ENCODE results near the gene HOXB7. TPM values are rescaled to one million over a fixed set of nuclear protein-coding genes. Genes with fewer than 3 reads are reported as not detected.

HOXB7 gene
- 0.20 TPM for polyA plus RNA-seq (2013, experiment 1 of 2)
- polyA plus RNA-seq (2013, experiment 2 of 2) = 1.1 TPM

GRCh38 chr17:48610282-48611211 is at the start of gene HOXB7:
Gene HOXB7 (minus strand): TSS chr17:48611017. CDS start chr17:48610918, 99 bp downstream.
- 2% methylated on average over 75 of the region's 79 CpGs for WGBS
- peak within 1 kb of the TSS; percentile 26 for H3K4me3 ChIP-seq (ENCODE audit: low read length)
- H3K4me1 ChIP-seq (ENCODE audit: insufficient read depth, low read length) = peaks cover 2% of the 10 kb centered on the region
- H3K27me3 ChIP-seq (ENCODE audit: insufficient read depth, low read length) = peaks cover 100% of the 10 kb centered on the region
- no peaks in the 10 kb centered on the region for H3K36me3 ChIP-seq (ENCODE audit: insufficient read depth, low read length)
- H3K9me3 ChIP-seq (ENCODE audit: insufficient read depth, low read depth, low read length) = no peaks in the 10 kb centered on the region
- no peak within 1 kb of the TSS; the same call in 1 of the 2 replicates for H3K9ac ChIP-seq (ENCODE audit: low read depth, low read length)
- H3K27ac ChIP-seq (ENCODE audit: low read depth, low read length) = no peak within 1 kb of the TSS

GRCh38 chr17:48655913-48656312 is 45.1 kb upstream of the HOXB7 start:
- H3K4me1 ChIP-seq (ENCODE audit: insufficient read depth, low read length) = no peaks in the 10 kb centered on the region
- H3K36me3 ChIP-seq (ENCODE audit: insufficient read depth, low read length) = no peaks in the 10 kb centered on the region
- no peak overlapping the region for H3K9ac ChIP-seq (ENCODE audit: low read depth, low read length)
- H3K9me3 ChIP-seq (ENCODE audit: insufficient read depth, low read depth, low read length) = no peaks in the 10 kb centered on the region
- H3K27me3 ChIP-seq (ENCODE audit: insufficient read depth, low read length) = peaks cover 72% of the 10 kb centered on the region
- H3K4me3 ChIP-seq (ENCODE audit: low read length) = no peak overlapping the region
- H3K27ac ChIP-seq (ENCODE audit: low read depth, low read length) = no peak overlapping the region

- WGBS = no CpG with 5 or more reads among the region's 1 CpG
- Histone ChIP-seq H3K9me3 (ENCODE audit: insufficient read depth, low read depth, low read length) (no peaks in the 10 kb centered on the region), H3K27me3 (ENCODE audit: insufficient read depth, low read length) (peaks cover 84% of the 10 kb centered on the region)
Measured at GRCh38 chr17:48649741-48650140, 38.9 kb upstream of the HOXB7 start.

DNA sequence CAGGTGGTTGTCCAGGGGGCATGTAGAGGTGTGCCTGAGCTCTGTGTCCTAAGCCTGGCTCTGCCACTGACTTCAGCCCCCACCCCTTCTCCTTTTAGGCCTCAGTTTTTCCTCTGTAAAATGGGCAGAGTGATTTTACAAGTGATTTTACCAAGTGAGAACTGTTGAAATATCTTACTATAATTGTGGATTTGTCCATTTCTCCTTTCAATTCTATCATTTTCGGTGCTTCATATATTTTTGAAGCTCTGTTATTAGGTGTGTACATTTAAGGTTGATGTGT is 37.1 kb upstream of the HOXB7 start:
- H3K27me3 ChIP-seq (ENCODE audit: insufficient read depth, low read length) = peaks cover 95% of the 10 kb centered on the region

More at GRCh38 chr17:48649741-48650140, 38.9 kb upstream of the HOXB7 start:
- no peak overlapping the region for H3K27ac ChIP-seq (ENCODE audit: low read depth, low read length)
- 0 out of 2 replicates have a peak, but pooled peaks cover 5% of the 10 kb centered on the region for H3K4me1 ChIP-seq (ENCODE audit: insufficient read depth, low read length)
- no peak overlapping the region for H3K9ac ChIP-seq (ENCODE audit: low read depth, low read length)
- no peak overlapping the region for H3K4me3 ChIP-seq (ENCODE audit: low read length)
- H3K36me3 ChIP-seq (ENCODE audit: insufficient read depth, low read length) = no peaks in the 10 kb centered on the region

DNA sequence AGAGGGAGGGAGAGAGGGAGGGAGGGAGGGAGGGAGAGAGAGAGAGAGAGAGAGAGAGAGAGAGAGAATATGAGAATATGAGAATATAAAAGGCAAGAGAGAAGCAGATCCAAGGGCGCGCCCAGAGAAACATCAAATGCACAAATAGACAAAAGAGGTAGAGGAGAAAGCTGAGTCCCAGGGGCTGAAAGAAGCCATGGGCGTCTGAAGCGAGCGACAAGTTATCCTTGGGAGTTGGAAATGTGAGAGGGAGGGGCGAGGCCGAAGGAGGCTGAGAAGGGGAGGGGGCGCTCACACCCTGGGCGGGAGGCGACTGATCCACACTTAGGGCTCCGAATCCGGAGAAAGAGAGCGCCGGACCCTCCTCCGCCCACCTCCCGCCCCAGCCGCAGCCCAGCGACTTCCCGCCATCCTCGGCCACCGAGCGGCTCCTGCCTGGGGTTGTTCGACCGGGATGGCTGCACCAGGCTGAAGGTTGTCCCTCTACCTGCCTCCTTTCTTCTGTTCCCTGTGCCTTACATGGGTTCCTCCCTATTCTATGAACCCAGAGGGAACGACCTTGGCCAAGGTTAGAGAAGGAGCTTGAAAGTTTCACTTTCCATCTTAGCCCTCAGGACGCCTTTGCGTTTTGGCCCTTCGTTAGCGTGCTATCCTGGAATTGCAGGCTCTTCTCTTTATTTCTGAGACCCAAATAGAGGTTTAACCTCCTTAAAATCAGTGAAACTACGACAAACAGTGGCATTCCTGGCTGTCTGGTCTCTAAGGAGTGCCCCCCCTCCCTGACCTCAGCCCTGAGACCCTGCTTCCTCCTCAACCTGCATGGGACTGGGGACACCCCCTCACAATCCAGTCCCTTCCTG is 36.5 kb upstream of the HOXB7 start:
- Histone ChIP-seq H3K4me3 (ENCODE audit: low read length) (peak overlapping the region; percentile 37), H3K9ac (ENCODE audit: low read depth, low read length) (no peak overlapping the region), H3K27me3 (ENCODE audit: insufficient read depth, low read length) (peaks cover 95% of the 10 kb centered on the region), H3K9me3 (ENCODE audit: insufficient read depth, low read depth, low read length) (no peaks in the 10 kb centered on the region), H3K27ac (ENCODE audit: low read depth, low read length) (no peak overlapping the region), H3K36me3 (ENCODE audit: insufficient read depth, low read length) (no peaks in the 10 kb centered on the region), H3K4me1 (ENCODE audit: insufficient read depth, low read length) (peaks cover 5% of the 10 kb centered on the region; the same call in 1 of the 2 replicates)
- under 1% methylated on average over 30 of the region's 30 CpGs for WGBS

More for the DNA sequence above, 37.1 kb upstream of the HOXB7 start:
- H3K36me3 ChIP-seq (ENCODE audit: insufficient read depth, low read length) = no peaks in the 10 kb centered on the region
- no peak overlapping the region for H3K4me3 ChIP-seq (ENCODE audit: low read length)
- no peak overlapping the region for H3K9ac ChIP-seq (ENCODE audit: low read depth, low read length)
- peaks cover 5% of the 10 kb centered on the region; the same call in 1 of the 2 replicates for H3K4me1 ChIP-seq (ENCODE audit: insufficient read depth, low read length)
- WGBS = 88% methylated on average over 1 of the region's 1 CpG
- no peaks in the 10 kb centered on the region for H3K9me3 ChIP-seq (ENCODE audit: insufficient read depth, low read depth, low read length)
- no peak overlapping the region for H3K27ac ChIP-seq (ENCODE audit: low read depth, low read length)

DNA sequence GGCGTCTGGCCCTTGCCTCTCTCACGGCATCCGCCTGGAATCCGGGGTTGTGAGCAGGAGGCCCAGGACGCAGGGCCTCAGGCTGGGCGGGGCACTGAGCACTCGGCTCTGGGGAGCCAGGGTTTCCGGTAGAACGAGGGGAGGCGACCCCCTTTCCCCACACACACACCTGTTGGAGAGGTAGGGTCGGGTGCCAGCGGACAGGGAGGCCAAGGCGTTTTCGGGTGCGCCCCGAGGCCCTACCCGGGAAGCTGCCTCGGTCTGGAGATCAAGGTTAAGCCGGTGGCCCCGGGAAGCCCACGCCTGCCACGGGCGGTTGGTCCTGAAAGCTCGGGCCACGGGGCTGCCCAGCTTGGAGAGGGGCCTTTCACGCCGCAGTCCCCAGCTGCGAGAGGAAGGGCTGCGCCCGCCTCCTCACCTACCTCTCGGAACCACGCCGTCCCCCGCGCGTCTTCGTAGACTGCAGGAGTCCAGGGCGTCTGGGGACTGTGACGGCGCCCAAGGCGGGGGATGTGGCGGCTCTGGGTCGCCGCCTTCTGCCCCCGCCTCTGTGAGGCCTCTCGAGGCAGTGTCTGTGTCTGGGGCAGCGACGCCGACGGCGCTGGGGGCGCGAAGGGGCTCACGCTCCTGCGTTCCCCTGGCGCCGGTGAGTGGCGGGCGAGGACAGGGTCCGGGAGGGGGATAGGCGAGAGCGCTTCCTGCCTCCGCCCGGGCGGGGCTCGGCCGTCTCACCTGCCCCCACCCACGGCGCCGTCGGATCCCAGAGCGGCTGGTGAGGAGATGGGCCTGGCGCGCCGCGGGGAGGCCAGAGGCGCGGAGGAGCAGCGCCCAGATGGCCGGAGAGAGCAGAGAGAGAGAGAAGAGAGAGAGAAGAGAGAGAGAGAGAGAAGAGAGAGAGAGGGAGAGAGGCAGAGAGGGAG is 35.6 kb upstream of the HOXB7 start:
- Histone ChIP-seq H3K4me1 (ENCODE audit: insufficient read depth, low read length) (peaks cover 5% of the 10 kb centered on the region; the same call in 1 of the 2 replicates), H3K27me3 (ENCODE audit: insufficient read depth, low read length) (peaks cover 95% of the 10 kb centered on the region), H3K4me3 (ENCODE audit: low read length) (peak overlapping the region; percentile 37), H3K36me3 (ENCODE audit: insufficient read depth, low read length) (no peaks in the 10 kb centered on the region), H3K9ac (ENCODE audit: low read depth, low read length) (no peak overlapping the region), H3K27ac (ENCODE audit: low read depth, low read length) (no peak overlapping the region), H3K9me3 (ENCODE audit: insufficient read depth, low read depth, low read length) (no peaks in the 10 kb centered on the region)
- WGBS = 1% methylated on average over 79 of the region's 80 CpGs

- H3K9me3 ChIP-seq (ENCODE audit: insufficient read depth, low read depth, low read length) = no peaks in the 10 kb centered on the region
- no peaks in the 10 kb centered on the region for H3K36me3 ChIP-seq (ENCODE audit: insufficient read depth, low read length)
- H3K27ac ChIP-seq (ENCODE audit: low read depth, low read length) = no peak overlapping the region
- 22% methylated on average over 14 of the region's 14 CpGs for WGBS
- peaks cover 98% of the 10 kb centered on the region for H3K27me3 ChIP-seq (ENCODE audit: insufficient read depth, low read length)
- peaks cover 5% of the 10 kb centered on the region; the same call in 1 of the 2 replicates for H3K4me1 ChIP-seq (ENCODE audit: insufficient read depth, low read length)
- H3K4me3 ChIP-seq (ENCODE audit: low read length) = peak overlapping the region; percentile 37; the same call in 1 of the 2 replicates
- H3K9ac ChIP-seq (ENCODE audit: low read depth, low read length) = no peak overlapping the region
Measured at GRCh38 chr17:48645639-48646182, 34.9 kb upstream of the HOXB7 start.

DNA sequence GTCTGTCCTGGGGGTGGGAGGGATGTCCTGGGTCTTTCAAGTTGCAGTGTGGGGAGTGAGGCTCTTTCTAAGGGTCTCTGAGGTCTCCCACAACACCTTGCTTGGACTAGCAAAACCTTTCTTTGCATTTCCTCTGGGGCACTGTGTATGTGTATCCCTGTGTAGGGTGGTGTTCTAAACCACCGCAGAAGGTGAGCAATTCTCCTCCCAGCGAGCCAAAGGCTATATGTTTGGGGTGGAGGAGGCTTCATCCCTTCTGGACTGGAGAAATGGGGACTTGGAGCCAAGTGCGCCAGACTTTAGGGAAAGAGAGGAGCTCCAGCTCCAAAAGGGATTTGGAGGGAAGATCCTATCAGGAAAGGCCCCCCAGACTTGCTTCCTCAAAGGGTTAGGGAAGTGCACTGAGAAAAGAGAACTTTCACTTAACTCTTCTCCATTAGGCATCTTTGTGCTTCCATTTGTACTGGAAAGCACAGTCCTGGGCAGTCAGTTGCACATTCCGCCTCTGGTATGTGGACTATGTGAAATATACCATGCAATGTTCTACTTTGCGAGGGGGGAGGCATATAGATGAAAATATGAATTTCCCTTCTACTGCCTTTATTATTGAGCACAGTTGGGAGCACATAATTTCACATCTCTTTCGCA is 34.2 kb upstream of the HOXB7 start:
- no peak overlapping the region for H3K4me3 ChIP-seq (ENCODE audit: low read length)
- H3K27ac ChIP-seq (ENCODE audit: low read depth, low read length) = no peak overlapping the region
- H3K9me3 ChIP-seq (ENCODE audit: insufficient read depth, low read depth, low read length) = no peaks in the 10 kb centered on the region
- no peak overlapping the region for H3K9ac ChIP-seq (ENCODE audit: low read depth, low read length)
- no peaks in the 10 kb centered on the region for H3K36me3 ChIP-seq (ENCODE audit: insufficient read depth, low read length)
- H3K27me3 ChIP-seq (ENCODE audit: insufficient read depth, low read length) = peaks cover 100% of the 10 kb centered on the region
- 42% methylated on average over 6 of the region's 6 CpGs for WGBS
- peaks cover 5% of the 10 kb centered on the region; the same call in 1 of the 2 replicates for H3K4me1 ChIP-seq (ENCODE audit: insufficient read depth, low read length)

- no peak overlapping the region for H3K4me3 ChIP-seq (ENCODE audit: low read length)
- H3K36me3 ChIP-seq (ENCODE audit: insufficient read depth, low read length) = no peaks in the 10 kb centered on the region
- no peak overlapping the region for H3K27ac ChIP-seq (ENCODE audit: low read depth, low read length)
- H3K9me3 ChIP-seq (ENCODE audit: insufficient read depth, low read depth, low read length) = no peaks in the 10 kb centered on the region
- H3K4me1 ChIP-seq (ENCODE audit: insufficient read depth, low read length) = peaks cover 5% of the 10 kb centered on the region; the same call in 1 of the 2 replicates
- WGBS = 60% methylated on average over 1 of the region's 1 CpG
- H3K27me3 ChIP-seq (ENCODE audit: insufficient read depth, low read length) = peaks cover 100% of the 10 kb centered on the region
- H3K9ac ChIP-seq (ENCODE audit: low read depth, low read length) = no peak overlapping the region
Measured at GRCh38 chr17:48644159-48644558, 33.3 kb upstream of the HOXB7 start.

GRCh38 chr17:48643697-48644012 is 32.8 kb upstream of the HOXB7 start:
- Histone ChIP-seq H3K4me1 (ENCODE audit: insufficient read depth, low read length) (peaks cover 5% of the 10 kb centered on the region; the same call in 1 of the 2 replicates), H3K27ac (ENCODE audit: low read depth, low read length) (no peak overlapping the region), H3K9me3 (ENCODE audit: insufficient read depth, low read depth, low read length) (no peaks in the 10 kb centered on the region), H3K27me3 (ENCODE audit: insufficient read depth, low read length) (peaks cover 100% of the 10 kb centered on the region), H3K36me3 (ENCODE audit: insufficient read depth, low read length) (no peaks in the 10 kb centered on the region), H3K4me3 (ENCODE audit: low read length) (no peak overlapping the region), H3K9ac (ENCODE audit: low read depth, low read length) (no peak overlapping the region)

Data from HUES64 (cell line).